GM20431 (cell line): Measurements from ENCODE around the gene B3GALT5.

Experiments
- in situ Hi-C: fragments of 300-500 bp; cut with MseI, MboI; formaldehyde crosslinking; loops from one replicate; pipeline ENCODE4 v1.15.0; 2020; ENCODE audit warnings: low sequenced_read_pairs; ENCODE audit not compliant: unreplicated experiment

The B3GALT5 gene

DNA sequence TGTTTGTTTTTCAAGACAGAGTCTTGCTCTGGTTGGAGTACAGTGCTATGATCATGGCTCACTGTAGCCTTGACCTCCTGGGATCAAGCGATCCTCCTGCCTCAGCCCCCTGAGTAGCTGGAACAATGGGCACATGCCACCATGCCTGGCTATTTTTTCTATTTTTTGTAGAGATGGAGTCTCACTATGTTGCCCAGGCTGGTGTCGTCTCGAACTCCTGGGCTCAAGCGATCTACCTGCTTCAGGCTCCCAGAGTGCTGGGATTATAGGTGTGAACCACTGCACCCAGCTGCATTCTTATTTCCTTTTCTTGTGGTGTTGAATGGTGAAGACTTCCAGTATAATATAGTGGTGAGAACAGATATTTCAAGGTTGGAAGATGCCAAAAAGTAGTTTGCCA, 28.0 kb downstream of the B3GALT5 start:
- in situ Hi-C loops, result no loop called here

DNA sequence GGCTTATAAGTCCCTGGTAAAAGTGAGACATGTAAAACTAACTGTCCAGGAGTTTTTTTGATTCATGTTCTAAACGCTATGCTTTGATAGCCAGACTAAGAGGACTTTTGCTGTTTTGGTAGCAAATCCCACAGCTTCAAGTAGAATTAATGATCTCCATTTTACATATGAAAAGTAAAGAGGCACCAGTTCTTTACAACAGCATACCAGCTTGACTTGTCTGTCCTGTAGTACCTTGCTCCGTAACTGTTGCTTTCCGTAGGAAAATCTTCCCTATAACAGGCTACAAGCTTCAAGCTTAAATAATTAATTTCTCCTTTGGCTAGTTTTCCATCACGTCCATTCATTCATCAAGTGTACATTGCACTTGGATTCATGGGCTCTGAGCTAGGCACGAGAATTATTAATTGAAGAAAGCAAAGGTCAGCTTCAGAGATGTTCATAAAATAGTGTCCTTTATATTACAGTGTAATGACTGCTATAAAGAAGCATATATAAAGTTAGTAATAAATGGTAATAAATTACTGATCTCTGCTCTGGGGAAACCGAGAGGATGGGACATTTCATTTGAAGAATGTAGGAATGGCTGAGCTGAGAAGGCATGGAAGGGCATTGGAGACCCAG, 29.2 kb downstream of the B3GALT5 start:
- in situ Hi-C loops, result no loop called here

DNA sequence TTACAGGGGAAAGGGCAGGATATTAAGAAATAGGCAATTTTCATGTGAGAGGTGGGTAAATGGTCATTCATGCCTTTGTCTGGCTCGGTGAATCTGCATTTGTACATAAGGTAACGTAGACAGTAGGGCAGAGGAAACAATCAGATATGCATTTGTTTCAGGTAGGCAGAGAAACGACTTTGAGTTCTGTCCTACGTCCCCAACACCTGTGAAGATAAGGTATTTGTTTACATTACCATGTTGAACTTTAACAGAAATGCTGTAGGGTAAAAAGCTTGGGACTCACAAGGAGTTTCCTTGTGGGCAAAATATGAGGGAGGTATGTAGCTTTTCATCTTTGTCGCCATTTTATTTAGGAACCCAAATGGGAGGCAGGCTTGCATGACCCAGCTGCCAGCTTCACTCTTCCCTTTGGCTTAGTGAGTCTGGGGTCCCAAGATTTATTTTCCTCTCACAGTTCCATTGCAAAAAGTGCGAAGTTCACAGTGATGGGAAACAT, 31.4 kb downstream of the B3GALT5 start:
- in situ Hi-C loops, result no loop called here

DNA sequence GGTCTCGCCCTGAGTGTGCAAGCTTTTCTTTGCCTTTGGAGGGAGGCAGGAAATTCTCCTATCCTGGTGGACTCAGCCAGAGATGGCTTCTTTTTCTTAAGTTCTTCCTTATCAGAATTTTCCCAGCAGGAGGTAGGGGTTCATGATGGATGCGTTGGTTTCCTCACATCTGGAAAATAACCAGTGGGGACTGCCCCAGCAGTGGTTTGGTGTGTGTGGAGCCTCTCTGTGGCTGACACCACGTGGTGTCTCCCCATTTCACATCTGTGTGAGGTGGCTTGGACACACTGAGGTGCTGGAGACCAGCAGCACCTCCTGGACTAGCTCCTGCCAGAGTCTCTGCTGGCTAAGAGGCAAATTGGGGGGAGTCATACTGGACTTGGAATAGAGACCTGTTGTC, 32.6 kb downstream of the B3GALT5 start:
- in situ Hi-C loops, result no loop called here

DNA sequence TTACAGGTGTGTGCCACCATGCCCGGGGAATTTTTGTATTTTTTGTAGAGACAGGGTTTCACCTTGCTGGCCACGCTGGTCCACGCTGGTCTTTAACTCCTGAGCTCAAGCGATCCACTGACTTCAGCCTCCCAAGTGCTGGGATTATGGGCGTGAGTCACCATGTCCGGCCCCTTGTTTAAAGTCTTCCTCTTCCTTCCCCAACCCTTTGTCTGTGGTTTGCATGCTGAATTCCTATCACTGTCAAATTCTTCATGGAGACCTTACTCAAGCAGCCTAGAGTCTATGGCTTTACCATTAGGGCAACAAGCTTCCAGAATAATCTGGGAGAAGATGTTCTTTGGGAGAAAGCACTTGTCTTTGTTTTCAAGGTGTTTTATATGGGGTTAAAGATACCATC, 34.7 kb downstream of the B3GALT5 start:
- in situ Hi-C loops, result no loop called here

DNA sequence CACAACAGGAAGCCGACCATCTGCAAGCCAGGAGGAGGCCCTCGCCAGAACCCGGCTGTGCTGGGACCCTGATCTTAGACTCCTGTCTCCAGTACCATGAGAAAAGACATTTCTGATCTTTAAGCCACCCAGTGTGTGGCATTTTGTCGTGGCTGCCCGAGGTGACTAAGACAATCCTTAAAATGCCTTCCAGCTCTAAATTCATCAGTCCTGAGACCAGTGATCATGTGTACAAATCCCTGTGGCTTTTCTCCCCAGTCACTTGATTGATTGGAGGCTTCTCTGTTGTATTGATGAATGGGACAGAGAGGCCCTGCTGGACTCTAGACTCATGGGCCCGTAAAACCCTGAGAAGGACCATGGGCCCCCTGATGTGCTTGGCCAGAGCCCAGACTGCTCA, 36.1 kb downstream of the B3GALT5 start:
- in situ Hi-C loops, result no loop called here

DNA sequence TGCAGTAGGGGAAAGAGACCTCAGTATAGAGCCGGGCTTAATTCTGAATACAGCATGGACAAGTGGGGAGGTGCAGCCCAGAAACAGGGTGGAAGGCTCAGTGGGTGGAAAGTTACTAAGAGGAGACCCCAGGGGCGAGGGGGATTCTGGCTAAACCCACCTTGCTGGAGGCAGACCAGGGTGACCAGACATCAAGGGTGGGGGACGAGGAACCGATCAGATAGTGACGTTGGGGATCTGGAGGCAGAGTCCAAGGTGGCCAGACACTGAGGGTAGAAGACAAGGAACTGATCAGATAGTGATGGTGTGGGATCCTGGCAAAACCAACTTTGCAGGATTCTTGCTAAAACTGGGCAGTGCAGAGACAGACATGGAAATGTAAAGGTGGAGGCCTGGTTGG, 36.8 kb downstream of the B3GALT5 start:
- in situ Hi-C loops, result no loop called here

DNA sequence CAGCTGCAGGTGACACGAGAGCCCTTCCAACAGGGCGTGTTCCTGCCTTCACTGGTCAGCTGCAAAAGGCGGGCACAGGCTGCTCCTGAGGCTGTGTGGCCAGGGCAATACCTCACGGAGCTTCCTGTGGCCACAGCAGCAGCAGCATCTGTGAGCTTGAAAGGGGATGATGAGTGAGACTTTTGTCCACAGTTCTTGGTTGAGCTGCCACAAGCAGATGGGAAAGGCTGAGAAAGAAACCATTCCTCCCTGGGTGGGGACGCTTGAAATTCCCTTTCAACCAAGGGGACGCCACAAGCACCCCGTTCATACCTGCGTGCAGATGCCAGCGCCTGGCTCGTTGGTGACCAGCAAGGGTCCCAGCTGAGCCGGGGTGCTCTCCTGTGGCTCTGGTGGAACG, 37.6 kb downstream of the B3GALT5 start:
- in situ Hi-C loops, result no loop called here

DNA sequence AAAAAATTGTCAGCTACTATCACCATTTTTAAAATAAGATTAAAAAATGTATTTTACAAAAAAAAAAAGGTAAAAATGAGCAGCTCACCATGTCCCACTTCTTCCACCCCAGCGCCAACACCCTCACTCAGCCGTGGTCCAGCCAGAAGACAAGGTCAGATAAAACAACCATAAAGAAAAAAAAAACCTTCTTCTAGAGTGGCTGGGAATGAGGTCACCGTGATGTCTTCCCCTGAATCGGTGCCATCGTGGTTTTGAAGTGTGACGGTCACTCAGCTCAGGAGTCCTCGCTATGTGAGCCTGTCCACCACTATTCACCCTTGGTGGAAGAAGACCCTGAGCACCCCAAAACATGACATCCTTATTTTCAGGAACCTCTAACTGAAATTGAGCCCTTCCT, 38.1 kb downstream of the B3GALT5 start:
- in situ Hi-C loops, result no loop called here

DNA sequence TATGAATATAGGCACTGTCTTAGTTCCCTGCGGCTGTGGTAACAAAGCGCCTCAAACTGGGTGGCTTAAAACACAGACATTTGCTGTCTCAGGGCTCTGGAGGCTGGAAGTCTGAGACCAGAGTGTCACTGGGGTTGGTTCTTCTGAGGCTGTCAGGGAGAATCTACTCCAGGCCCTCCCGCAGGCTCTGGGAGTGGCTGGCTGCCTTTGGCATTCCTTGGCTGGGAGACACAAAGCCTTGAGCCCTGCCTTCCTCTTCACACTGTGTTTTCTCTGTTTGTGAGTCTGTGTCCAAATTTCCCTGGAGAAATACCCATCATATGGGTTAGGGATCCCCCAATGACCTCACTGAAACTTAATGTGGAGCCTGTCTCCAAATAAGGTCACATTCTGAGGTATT, 38.5 kb downstream of the B3GALT5 start:
- in situ Hi-C loops, result no loop called here

DNA sequence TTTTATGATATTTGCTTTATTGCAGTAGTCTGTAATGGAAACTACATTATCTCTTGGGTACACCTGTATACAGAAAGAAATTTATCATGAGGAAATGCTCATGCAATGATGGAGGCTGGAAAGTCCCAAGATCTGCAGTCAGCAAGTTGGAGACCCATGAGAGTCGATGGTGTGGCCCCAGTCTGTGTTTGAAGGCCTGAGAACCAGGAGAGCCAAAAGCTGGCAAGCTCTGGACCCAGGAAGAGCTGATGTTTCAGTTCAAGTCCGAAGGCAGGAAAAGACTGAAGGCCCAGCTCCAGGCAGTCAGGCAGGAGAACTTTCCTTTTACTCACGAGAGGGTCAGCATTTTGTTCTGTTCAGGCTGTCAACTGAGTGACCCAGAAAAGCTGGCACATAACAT, 42.2 kb downstream of the B3GALT5 start:
- in situ Hi-C loops, result no loop called here

DNA sequence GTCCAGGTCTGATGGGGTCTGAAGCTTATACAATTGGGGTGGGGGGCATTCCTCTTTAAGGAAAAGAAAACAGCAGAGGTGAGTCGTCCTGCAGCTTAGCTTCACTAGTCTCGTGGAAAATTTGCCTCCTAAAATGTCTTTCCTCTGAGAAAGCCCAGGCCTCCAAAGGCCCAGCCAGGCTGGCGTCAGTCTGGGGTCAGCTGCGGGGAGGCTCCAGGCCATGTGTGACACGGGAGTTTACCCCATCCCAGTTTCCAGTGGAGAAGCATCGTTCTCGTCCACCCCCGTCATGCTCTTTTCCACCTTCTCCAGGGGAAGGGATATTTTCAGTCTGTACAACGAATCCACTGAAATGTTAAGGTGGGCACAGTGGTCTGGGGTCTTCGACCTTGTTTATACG, 42.8 kb downstream of the B3GALT5 start:
- in situ Hi-C loops, result no loop called here

DNA sequence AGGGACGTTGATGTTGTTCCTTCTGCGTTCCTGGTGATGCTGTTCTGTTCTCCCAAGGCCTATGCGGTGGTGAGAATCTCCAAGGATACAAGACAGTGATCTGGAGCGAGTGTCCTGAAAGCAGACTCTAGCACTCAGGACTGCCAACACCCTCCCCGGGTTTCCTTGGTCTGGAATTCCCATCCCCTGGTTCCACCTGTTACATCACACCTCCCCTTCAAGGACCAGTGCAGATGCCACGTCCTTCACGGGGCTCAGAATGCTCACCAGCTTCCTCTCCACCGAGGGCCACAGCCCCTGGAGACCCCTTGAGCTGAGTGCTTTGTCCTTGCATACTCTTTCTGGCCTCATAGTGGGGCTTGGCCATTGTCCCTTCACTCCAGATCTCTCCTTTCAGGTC, 43.5 kb downstream of the B3GALT5 start:
- in situ Hi-C loops, result no loop called here

DNA sequence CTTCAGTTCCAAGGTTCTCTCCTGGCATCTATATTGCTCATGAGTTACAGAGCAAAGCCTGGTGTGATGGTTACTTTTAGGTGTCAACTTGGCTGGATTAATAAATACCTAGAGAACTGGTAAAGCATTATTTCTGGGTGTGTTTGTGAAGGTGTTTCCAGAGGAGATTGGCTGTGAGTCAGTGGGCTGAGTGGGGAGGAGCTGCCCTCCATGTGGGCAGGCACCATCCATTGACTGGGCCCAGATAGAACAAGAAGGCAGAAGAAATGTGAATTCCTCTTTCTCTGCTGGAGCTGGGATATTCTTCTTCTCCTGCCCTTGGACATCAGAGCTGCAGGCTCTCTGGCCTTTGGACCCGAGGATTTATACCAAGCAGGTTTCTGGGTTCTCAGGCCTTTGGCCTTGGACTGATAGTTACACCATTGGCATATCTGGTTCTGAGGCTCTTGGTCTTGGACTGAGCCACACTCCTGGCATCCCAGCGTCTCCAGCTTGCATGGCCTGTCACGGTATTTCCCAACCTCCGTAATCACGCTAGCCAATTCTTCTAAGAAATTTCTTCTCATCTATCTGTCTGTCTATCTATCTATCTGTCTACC, 44.5 kb downstream of the B3GALT5 start:
- in situ Hi-C loops, result no loop called here

DNA sequence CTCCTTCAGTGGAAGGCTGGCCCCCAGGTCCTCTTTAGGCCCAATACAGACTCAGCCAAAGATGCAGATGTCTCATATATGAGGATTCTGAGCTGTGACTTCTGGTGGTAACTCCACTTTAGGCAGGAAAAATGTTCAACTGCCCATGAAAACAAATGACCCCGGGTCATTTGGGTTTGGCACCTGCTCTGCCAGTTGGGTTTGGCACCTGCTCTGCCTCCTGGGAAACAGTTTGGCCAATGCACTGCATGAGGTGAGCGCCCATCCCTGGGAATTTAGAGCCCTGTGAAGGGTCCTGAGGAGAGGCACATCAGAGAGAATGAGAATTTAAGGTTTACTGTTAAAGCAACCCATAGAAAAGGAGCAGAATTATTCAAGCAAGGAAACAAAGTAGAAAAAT, 45.3 kb downstream of the B3GALT5 start:
- in situ Hi-C loops, result no loop called here

DNA sequence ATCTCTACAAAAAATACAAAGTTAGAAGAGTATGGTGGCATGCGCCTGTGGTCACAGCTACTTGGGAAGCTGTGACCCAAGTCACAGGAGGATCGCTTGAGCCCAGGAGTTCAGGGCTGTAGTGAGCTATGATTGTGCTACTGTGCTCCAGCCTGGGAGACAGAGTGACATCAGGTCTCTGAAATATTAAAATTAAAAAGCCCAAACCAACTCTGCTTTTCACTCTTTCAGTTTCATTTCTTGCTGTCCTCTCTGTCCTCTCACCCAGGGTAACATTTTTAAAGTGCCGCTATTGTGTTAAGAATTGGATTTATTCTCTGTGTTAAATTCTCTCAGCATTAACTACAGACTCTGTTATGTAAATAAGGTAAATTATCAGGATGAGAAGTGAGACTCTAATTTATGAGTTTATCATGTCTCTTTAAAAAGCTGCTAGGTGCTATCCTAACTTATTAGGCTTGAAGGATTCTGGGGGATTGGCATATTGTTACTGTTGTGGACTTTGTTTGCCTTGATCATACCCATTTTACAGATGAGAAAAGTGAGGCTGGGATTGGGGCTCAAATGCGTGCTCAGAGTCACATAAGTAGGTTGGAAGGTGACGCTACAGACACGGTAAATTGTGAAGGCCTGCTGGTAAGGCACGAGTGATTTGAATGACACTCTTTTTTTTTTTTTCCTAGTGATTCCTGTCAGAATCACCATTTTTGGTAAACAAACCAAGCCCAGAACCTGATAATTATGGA, 46.5 kb downstream of the B3GALT5 start:
- in situ Hi-C loops, result no loop called here

DNA sequence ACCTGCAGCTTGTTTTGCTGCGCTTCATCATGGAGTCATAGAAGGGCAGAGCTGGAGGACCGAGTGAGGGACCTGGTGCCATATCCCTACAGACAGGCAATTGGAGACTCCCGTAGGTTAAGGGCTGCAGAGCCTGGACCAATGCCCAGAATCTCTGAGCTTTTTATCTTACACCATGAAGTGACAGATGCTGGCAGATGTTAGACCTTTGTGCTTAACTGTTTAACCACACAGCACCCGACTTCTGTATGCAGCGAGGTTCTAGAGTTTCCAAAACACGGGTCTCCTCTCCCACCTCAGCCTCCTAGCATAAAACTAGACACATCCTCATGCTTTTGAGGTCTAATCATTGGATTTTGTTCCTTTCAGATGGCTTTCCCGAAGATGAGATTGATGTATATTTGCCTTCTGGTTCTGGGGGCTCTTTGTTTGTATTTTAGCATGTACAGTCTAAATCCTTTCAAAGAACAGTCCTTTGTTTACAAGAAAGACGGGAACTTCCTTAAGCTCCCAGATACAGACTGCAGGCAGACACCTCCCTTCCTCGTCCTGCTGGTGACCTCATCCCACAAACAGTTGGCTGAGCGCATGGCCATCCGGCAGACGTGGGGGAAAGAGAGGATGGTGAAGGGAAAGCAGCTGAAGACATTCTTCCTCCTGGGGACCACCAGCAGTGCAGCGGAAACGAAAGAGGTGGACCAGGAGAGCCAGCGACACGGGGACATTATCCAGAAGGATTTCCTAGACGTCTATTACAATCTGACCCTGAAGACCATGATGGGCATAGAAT, 47.6 kb downstream of the B3GALT5 start:
- in situ Hi-C loops, result no loop called here

DNA sequence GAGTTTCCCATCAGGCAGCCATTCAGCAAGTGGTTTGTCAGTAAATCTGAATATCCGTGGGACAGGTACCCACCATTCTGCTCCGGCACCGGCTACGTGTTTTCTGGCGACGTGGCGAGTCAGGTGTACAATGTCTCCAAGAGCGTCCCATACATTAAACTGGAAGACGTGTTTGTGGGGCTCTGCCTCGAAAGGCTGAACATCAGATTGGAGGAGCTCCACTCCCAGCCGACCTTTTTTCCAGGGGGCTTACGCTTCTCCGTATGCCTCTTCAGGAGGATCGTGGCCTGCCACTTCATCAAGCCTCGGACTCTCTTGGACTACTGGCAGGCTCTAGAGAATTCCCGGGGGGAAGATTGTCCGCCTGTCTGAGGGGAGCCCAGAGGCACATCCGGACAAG, 48.4 kb downstream of the B3GALT5 start:
- in situ Hi-C loops, result no loop called here

DNA sequence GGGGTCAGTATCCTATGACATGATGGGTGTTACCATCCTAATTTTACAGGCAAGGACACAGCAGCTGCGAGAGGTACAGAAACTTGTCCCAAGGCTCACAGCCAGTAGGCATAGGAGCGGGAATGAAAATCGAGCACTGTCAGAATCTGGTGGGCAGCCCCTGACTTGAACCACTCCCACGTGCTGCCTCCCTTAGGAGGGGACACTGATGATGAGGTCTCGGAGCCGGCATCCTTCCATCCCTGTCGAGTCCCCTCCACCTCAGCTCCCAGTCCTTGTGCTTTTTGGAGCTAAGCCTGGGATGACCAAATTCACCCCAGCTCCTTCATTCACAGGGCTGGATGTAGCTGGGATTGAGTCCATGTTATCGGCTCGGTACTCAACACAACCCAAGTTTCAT, 49.0 kb downstream of the B3GALT5 start:
- in situ Hi-C loops, result no loop called here

DNA sequence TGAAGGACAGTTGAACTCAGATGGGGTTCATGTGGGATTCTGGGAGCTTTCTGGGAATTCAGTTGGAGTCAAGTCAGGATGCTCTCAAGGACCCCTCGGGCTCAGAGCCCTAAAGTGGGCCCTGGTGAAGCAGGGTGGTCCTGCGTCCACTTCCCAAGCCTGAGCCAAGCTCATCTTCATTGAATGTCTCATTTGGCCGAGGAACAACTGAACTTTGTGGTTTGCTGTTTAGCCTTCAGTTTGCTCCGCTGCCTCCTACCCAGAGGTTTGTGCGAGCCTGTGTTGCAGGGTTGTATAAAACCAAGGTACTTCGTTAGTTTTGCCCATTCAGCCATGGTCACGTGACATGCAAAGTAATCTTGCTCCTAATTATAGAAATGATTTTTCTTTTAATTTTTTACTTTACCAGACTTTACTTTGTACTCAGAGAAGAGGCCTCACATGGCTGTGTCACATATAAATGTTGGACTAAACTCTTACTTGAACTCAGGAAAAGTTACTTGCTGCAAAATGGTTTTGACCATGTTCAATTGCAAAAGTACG, 49.7 kb downstream of the B3GALT5 start:
- in situ Hi-C loops, result no loop called here
